ENCODE data around the gene STARD6.
"Not testable (repeated sequence)": the region's sequence is repeated elsewhere in the genome, so short reads cannot be mapped to it uniquely, and the experiment has no call there.

Gene STARD6

DNA sequence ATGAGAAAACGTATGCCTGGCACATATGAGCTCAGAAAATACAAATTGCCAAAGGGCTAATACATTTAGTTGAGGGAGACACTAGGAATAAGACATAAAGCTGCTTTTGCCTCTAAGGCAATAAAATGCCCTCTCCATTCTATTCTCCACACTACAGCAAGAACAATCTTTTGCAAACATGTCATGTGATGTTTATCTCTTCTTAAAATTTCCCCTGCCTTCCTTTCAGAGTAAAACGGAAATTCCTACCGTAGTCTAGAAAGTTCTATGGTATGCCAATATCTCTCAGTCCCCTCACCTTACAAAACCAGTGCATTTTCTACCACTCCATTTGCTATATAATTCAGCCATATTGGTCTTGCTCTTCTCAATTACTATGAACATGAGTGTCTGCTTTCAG is 33.2 kb upstream of the STARD6 start:
- intact Hi-C loops (cut with DNase I; ENCODE audit: low total_unique reads), result no loop called here
- no peak for DNase-seq
- TF ChIP-seq CTCF (IDR thresholded peaks at IDR 0.05), result no peak
- Histone ChIP-seq H3K27me3 (no peaks in the 10 kb centered on the region), H3K4me3 (no peak overlapping the region), H3K27ac (no peak overlapping the region), H3K4me1 (peaks cover 0 to 7% (median 0%) of the 10 kb centered on the region in 4 donors), H3K9me3 (no peaks in the 10 kb centered on the region), H3K36me3 (no peaks in the 10 kb centered on the region)

- no peaks in the 10 kb centered on the region for H3K36me3 ChIP-seq
- intact Hi-C loops (cut with DNase I; ENCODE audit: low total_unique reads), result no loop called here
Measured at GRCh38 chr18:54389143-54389505, 31.5 kb upstream of the STARD6 start.

DNA sequence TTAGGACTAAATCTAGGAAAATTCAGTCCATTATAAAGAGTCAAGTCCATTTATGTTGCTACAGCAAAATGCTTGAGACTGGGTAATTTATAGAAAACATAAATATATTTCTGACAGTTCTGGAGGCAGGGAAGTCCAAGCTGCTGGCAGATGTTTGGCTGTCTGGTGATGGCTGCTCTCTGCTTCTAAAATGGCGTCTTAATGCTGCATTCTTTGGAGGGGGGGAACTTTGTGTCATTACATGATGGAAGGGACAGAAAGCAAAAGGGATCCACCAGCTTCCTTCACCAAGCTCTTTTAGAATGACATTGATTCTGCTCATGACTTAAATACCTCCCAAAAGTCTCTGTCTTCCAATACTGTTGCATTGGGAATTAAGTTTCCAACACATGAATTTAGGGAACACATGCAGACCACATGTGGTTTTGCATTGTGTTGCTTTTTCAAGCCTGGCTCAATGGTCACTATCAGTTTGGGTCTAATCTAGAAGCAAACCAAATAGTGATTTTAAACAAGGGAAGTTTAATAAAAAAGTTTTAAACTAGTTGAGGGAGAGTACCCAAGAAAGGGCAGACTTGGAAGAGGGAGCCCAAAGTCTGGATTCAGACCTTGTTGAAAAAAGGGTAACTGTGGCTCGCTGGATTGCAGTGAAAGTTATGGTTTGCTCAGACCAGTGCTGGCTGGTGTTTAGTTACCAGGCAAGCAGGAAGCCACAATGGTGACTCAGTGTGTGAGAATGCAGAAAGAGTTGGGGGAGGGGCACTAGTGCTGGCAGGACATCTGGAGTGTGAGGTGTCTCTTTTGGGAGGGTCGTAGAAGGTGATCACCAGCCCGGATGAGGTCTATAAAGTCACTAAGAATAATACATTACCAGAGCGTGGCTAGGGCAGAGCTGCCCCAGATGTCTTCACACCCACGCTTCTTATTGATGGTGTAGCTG is 30.8 kb upstream of the STARD6 start:
- Histone ChIP-seq H3K4me3 (no peak overlapping the region), H3K36me3 (no peaks in the 10 kb centered on the region), H3K27me3 (no peaks in the 10 kb centered on the region), H3K9me3 (no peaks in the 10 kb centered on the region), H3K27ac (no peak overlapping the region), H3K4me1 (peaks cover 0 to 7% (median 0%) of the 10 kb centered on the region in 4 donors)
- intact Hi-C loops (cut with DNase I; ENCODE audit: low total_unique reads), result no loop called here
- no peak for TF ChIP-seq CTCF (IDR thresholded peaks at IDR 0.05)
- DNase-seq, result no peak

More at GRCh38 chr18:54389143-54389505, 31.5 kb upstream of the STARD6 start:
- no peak for TF ChIP-seq CTCF (IDR thresholded peaks at IDR 0.05)
- no peak for DNase-seq
- no peak overlapping the region for H3K27ac ChIP-seq
- no peak overlapping the region for H3K4me3 ChIP-seq
- no peaks in the 10 kb centered on the region for H3K9me3 ChIP-seq
- H3K4me1 ChIP-seq, result peaks cover 0 to 7% (median 0%) of the 10 kb centered on the region in 4 donors
- no peaks in the 10 kb centered on the region for H3K27me3 ChIP-seq

DNA sequence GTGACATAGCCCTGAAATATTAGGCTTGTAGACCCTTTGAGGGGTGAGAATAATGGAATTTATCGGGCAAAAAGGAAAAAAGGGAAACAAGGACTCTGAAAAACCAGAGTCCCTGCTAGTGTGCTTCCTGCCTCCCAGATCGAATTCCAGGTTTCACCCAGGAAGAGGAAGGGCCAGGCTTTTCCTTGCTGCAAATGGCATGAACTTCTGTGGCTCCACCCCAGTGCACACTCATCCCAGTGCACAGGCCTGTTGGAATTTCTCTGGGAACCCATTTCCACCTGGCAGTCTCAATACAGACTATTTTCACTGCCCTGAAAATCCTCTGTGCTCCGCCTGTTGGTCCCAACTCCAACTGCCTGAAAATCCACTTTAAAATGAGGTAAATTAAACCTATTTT is 30.0 kb upstream of the STARD6 start:
- H3K9me3 ChIP-seq, result no peaks in the 10 kb centered on the region
- H3K4me3 ChIP-seq, result no peak overlapping the region
- no peak for DNase-seq
- no peak for TF ChIP-seq CTCF (IDR thresholded peaks at IDR 0.05)
- intact Hi-C loops (cut with DNase I; ENCODE audit: low total_unique reads), result no loop called here
- H3K27ac ChIP-seq, result no peak overlapping the region
- no peaks in the 10 kb centered on the region for H3K27me3 ChIP-seq
- H3K36me3 ChIP-seq, result no peaks in the 10 kb centered on the region
- peaks cover 0 to 7% (median 0%) of the 10 kb centered on the region in 4 donors for H3K4me1 ChIP-seq

GRCh38 chr18:54386800-54387495 is 29.3 kb upstream of the STARD6 start:
- H3K9me3 ChIP-seq; H3K36me3 ChIP-seq; H3K27ac ChIP-seq; DNase-seq; H3K4me3 ChIP-seq; intact Hi-C loops (cut with DNase I; ENCODE audit: low total_unique reads); H3K27me3 ChIP-seq; H3K4me1 ChIP-seq: not testable (repeated sequence)

DNA sequence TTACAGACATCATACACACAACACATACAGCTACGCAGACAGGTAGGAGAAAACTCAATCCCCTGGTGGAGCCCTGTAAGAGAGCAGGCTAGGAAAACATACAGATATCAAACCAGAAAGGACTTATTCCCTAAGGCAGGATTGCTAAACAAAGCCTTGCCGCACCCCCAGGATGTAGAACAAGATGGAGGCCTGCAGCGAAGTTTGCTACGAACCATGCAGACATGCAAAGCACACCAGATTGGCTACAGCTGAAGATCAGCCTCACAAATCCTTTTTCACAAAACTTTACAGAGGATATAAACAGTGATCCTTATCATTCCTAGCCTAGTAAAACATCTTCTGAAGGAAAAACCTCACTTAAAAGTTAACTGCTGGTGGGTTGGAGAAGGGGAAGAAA is 28.4 kb upstream of the STARD6 start:
- H3K9me3 ChIP-seq, result no peaks in the 10 kb centered on the region
- no peak for TF ChIP-seq CTCF (IDR thresholded peaks at IDR 0.05)
- H3K4me3 ChIP-seq, result no peak overlapping the region
- DNase-seq, result no peak
- peaks cover 0 to 7% (median 0%) of the 10 kb centered on the region in 4 donors for H3K4me1 ChIP-seq
- intact Hi-C loops (cut with DNase I; ENCODE audit: low total_unique reads), result no loop called here
- H3K36me3 ChIP-seq, result no peaks in the 10 kb centered on the region
- no peak overlapping the region for H3K27ac ChIP-seq
- no peaks in the 10 kb centered on the region for H3K27me3 ChIP-seq
